ENCODE measurements around the gene TNNT3.
"Not testable (repeated sequence)": the region's sequence is repeated elsewhere in the genome, so short reads cannot be mapped to it uniquely, and the experiment has no call there.

The TNNT3 gene

DNA sequence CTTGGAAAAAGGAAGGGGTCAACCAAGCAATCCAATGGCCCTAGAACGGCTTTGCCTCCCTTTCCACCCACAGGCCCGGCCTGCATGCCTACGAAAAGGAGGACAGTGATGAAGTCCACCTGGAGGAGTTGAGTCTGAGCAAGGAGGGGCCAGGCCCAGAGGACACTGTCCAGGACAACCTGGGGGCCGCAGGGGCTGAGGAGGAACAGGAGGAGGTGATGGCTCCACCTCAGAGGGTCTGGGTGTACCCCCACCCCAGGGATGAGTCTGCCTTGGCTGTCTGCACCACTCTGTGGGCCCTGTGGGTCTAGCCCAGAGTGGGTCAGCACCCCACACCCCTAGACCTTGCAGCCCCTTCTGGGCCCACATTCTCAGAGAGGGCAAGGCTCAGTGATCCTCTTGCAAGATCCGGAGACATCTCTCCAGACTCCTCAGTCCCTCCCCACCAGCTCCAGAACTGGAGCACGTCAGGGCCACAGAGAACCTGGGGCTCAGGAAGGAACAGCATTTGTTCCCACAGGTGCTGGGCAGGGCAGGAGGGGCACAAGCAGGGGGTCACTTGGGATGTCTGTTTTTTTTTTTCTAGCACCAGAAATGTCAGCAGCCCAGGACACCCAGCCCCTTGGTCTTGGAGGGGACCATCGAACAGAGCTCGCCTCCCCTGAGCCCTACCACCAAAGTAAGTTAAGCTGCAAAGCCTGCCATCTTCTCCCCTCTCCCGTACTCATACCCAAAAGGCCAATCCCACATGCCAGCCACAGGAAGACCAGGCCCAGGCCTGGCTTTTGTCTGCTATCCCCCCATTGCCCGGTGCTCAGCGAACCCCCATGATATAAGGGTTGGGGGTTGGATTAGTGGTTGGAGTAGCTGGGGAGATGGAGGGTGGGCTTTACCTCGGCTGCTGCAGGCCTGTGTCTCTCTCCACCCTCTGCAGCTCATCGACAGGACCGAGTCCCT, 35.9 kb upstream of the TNNT3 start:
- no peak overlapping the region for H3K4me3 ChIP-seq (ENCODE audit: low read depth, low read length)
- H3K4me1 ChIP-seq (ENCODE audit: control insufficient read depth, insufficient read depth, low read length): 0 out of 2 replicates have a peak, but pooled peaks cover 4% of the 10 kb centered on the region
- H3K9me3 ChIP-seq (ENCODE audit: control insufficient read depth, insufficient read depth, low read length): no peaks in the 10 kb centered on the region
- H3K27ac ChIP-seq (ENCODE audit: low read depth, low read length): no peak overlapping the region
- no peak overlapping the region for H3K9ac ChIP-seq (ENCODE audit: low read depth, low read length)
- H3K27me3 ChIP-seq (ENCODE audit: control insufficient read depth, insufficient read depth, low read length): no peaks in the 10 kb centered on the region
- no peaks in the 10 kb centered on the region for H3K36me3 ChIP-seq (ENCODE audit: control insufficient read depth, insufficient read depth, low read length)

- no peak overlapping the region for H3K9ac ChIP-seq (ENCODE audit: low read depth, low read length)
- H3K27me3 ChIP-seq (ENCODE audit: control insufficient read depth, insufficient read depth, low read length): no peaks in the 10 kb centered on the region
- H3K9me3 ChIP-seq (ENCODE audit: control insufficient read depth, insufficient read depth, low read length): no peaks in the 10 kb centered on the region
- H3K27ac ChIP-seq (ENCODE audit: low read depth, low read length): no peak overlapping the region
- 0 out of 2 replicates have a peak, but pooled peaks cover 4% of the 10 kb centered on the region for H3K4me1 ChIP-seq (ENCODE audit: control insufficient read depth, insufficient read depth, low read length)
- no peaks in the 10 kb centered on the region for H3K36me3 ChIP-seq (ENCODE audit: control insufficient read depth, insufficient read depth, low read length)
- no peak overlapping the region for H3K4me3 ChIP-seq (ENCODE audit: low read depth, low read length)
These were observed 35.2 kb upstream of the TNNT3 start for GRCh38 chr11:1884303-1884700.

- not testable (repeated sequence) for H3K9me3 ChIP-seq (ENCODE audit: control insufficient read depth, insufficient read depth, low read length); H3K27me3 ChIP-seq (ENCODE audit: control insufficient read depth, insufficient read depth, low read length); H3K4me1 ChIP-seq (ENCODE audit: control insufficient read depth, insufficient read depth, low read length); H3K36me3 ChIP-seq (ENCODE audit: control insufficient read depth, insufficient read depth, low read length); H3K27ac ChIP-seq (ENCODE audit: low read depth, low read length); H3K4me3 ChIP-seq (ENCODE audit: low read depth, low read length); H3K9ac ChIP-seq (ENCODE audit: low read depth, low read length)
These were observed 33.0 kb upstream of the TNNT3 start for GRCh38 chr11:1886551-1886950.

DNA sequence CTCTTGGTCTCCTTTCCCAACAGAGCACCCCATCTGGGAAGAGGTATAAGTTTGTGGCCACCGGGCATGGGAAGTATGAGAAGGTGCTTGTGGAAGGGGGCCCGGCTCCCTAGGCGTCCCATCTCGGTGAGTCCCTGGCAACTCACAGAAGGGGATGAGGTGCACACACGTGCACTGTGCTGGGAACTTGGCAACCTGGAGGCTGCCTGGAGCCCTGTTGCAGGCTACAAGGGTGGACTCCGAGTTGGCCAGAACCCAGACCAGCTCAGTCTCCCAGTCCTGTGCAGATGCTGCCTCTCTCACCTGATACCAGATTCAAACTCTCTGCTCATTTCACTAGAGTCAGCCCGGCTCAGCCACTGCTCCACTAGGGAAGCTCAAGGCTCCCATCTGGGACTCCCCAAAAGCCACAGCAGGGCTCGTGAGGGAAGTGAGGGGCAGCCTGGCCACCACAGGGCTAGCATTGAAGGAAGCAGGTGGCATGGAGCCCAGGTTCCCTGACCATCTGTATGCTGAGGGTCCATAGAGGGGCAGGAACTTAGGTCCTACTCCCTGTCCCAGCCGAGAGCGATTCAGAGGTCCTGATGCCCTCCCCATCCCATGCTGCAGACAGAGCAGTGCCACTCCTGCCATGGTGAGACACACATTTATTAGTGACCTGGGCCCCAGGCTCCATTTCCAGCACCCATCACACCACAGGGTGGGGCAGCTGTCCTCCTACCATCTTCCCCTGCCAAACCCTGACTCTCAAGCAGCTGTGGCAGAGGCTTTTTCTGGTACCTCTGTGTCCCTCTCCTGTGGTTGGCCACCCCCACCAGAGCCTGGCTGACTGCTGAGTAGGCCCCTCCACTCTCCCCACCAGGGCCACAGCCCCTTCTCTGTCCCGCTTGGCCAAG, 31.8 kb upstream of the TNNT3 start:
- Histone ChIP-seq H3K27me3 (ENCODE audit: control insufficient read depth, insufficient read depth, low read length) (no peaks in the 10 kb centered on the region), H3K9me3 (ENCODE audit: control insufficient read depth, insufficient read depth, low read length) (no peaks in the 10 kb centered on the region), H3K4me3 (ENCODE audit: low read depth, low read length) (no peak overlapping the region), H3K4me1 (ENCODE audit: control insufficient read depth, insufficient read depth, low read length) (0 out of 2 replicates have a peak, but pooled peaks cover 2% of the 10 kb centered on the region), H3K36me3 (ENCODE audit: control insufficient read depth, insufficient read depth, low read length) (no peaks in the 10 kb centered on the region), H3K27ac (ENCODE audit: low read depth, low read length) (no peak overlapping the region), H3K9ac (ENCODE audit: low read depth, low read length) (no peak overlapping the region)

DNA sequence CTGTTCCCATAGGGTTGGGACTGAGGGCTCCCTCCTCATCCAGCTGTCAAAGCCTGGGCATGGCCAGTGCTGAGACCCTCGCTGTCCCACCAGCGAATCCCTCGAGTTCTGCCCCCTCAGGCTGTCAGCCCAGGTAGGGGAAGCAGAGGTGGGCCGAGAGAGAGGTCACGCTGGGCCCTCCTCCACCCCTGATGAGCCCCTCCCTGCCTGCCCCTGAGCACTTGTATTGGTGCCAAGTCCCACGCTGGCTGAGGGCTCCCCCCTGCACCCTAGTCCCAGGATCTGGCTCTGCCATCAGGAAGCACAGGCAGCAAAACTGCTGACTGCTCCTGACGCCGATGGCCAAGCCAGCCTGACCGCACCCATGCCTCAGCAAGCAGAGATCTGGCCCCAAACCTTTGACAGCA, 31.2 kb upstream of the TNNT3 start:
- Histone ChIP-seq H3K4me1 (ENCODE audit: control insufficient read depth, insufficient read depth, low read length) (no peaks in the 10 kb centered on the region), H3K36me3 (ENCODE audit: control insufficient read depth, insufficient read depth, low read length) (no peaks in the 10 kb centered on the region), H3K9ac (ENCODE audit: low read depth, low read length) (no peak overlapping the region), H3K27ac (ENCODE audit: low read depth, low read length) (no peak overlapping the region), H3K4me3 (ENCODE audit: low read depth, low read length) (no peak overlapping the region), H3K9me3 (ENCODE audit: control insufficient read depth, insufficient read depth, low read length) (no peaks in the 10 kb centered on the region), H3K27me3 (ENCODE audit: control insufficient read depth, insufficient read depth, low read length) (no peaks in the 10 kb centered on the region)

- Histone ChIP-seq H3K9ac (ENCODE audit: low read depth, low read length) (no peak overlapping the region), H3K36me3 (ENCODE audit: control insufficient read depth, insufficient read depth, low read length) (no peaks in the 10 kb centered on the region), H3K4me3 (ENCODE audit: low read depth, low read length) (no peak overlapping the region), H3K4me1 (ENCODE audit: control insufficient read depth, insufficient read depth, low read length) (no peaks in the 10 kb centered on the region), H3K9me3 (ENCODE audit: control insufficient read depth, insufficient read depth, low read length) (no peaks in the 10 kb centered on the region), H3K27me3 (ENCODE audit: control insufficient read depth, insufficient read depth, low read length) (no peaks in the 10 kb centered on the region), H3K27ac (ENCODE audit: low read depth, low read length) (no peak overlapping the region)
These were observed 30.7 kb upstream of the TNNT3 start for GRCh38 chr11:1888811-1889210.

DNA sequence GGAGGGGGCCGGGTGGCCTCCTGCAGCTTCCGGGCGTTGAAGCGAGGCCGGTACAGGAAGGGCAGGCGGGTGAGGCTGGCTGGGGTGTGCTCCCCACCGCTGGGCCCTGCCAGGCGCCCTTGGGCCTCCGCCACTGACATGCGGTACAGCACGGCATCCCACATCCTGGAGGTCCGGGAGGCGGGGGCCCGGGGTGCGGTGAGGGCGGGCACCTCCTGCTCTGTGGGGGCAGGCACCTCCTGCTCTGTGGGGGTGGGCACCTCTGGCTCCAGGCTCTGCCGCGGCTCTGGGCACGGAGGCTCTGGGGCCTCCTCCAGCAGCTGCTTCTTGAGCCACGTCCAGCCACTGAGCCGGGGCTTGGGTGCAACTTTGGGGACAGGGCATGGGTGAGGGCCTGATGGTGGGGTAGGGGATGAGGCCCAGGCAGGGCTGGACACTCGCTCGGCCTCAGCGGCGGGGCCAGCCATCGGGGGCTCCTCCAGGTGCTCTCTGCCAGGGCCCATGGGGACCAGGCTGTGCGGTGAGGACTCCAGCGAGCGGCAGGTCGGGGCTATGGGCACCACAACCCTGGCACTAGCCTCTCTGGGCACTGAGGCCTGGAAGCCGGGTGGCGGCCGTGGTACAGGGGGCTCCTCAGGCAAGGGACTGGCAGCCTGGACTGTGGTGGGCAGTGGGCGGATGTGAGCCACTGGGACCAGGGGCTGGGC, 30.1 kb upstream of the TNNT3 start:
- H3K27me3 ChIP-seq (ENCODE audit: control insufficient read depth, insufficient read depth, low read length): no peaks in the 10 kb centered on the region
- H3K4me3 ChIP-seq (ENCODE audit: low read depth, low read length): no peak overlapping the region
- H3K27ac ChIP-seq (ENCODE audit: low read depth, low read length): no peak overlapping the region
- H3K9me3 ChIP-seq (ENCODE audit: control insufficient read depth, insufficient read depth, low read length): no peaks in the 10 kb centered on the region
- no peak overlapping the region for H3K9ac ChIP-seq (ENCODE audit: low read depth, low read length)
- no peaks in the 10 kb centered on the region for H3K4me1 ChIP-seq (ENCODE audit: control insufficient read depth, insufficient read depth, low read length)
- H3K36me3 ChIP-seq (ENCODE audit: control insufficient read depth, insufficient read depth, low read length): no peaks in the 10 kb centered on the region

- H3K9ac ChIP-seq (ENCODE audit: low read depth, low read length): no peak overlapping the region
- H3K36me3 ChIP-seq (ENCODE audit: control insufficient read depth, insufficient read depth, low read length): no peaks in the 10 kb centered on the region
- no peaks in the 10 kb centered on the region for H3K4me1 ChIP-seq (ENCODE audit: control insufficient read depth, insufficient read depth, low read length)
- H3K9me3 ChIP-seq (ENCODE audit: control insufficient read depth, insufficient read depth, low read length): no peaks in the 10 kb centered on the region
- H3K4me3 ChIP-seq (ENCODE audit: low read depth, low read length): no peak overlapping the region
- no peak overlapping the region for H3K27ac ChIP-seq (ENCODE audit: low read depth, low read length)
- no peaks in the 10 kb centered on the region for H3K27me3 ChIP-seq (ENCODE audit: control insufficient read depth, insufficient read depth, low read length)
These were observed 29.3 kb upstream of the TNNT3 start for GRCh38 chr11:1889941-1890855.

DNA sequence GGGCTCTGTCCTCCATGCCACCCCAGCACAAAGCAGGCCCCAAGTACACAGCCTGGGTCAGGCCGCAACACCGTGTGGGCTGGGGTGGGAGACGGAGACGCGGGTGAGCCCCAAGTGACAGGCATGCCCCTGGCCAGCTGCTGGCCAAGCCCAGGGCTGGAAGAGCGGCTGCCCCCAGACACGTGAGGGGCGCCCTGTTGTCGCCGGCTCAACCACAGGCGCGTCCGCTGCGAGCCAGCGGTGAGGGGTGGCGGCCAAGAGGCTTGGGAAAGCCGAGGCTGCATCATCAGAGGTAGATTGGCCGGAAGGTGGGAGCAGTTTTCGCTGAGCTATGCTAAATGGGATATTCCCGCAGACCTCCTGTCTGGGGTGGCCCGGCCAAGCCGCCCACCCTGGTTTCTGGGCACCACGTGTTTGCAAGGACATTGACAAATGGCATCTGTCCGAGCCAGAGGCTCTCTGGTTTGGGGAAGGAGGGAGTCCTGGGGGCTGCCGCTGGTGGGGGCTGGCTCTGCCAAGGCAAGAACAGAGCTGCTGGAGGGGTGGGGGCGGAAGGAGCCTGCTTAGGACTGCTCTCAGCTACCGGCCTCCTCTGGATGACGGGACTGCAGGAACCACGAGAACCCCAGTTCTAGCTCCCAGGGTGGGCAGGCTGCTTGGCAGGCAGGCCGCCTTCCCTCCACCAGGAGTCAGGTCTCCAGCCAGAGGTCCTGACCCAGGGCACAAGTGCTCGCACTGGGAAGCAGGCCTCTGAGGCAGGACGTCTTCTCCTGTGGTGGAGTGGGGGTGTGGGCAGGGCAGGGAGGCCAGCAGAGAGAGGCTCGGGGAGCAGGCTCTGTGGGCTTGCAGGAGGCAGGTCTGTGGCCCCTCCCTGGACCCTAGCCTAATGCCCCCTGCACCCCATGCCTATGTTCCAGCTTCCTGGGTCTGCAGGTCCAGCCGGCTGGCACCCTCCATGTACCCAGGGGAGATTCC, 28.4 kb upstream of the TNNT3 start:
- Histone ChIP-seq H3K9ac (ENCODE audit: low read depth, low read length) (no peak overlapping the region), H3K4me3 (ENCODE audit: low read depth, low read length) (no peak overlapping the region), H3K27ac (ENCODE audit: low read depth, low read length) (no peak overlapping the region), H3K27me3 (ENCODE audit: control insufficient read depth, insufficient read depth, low read length) (no peaks in the 10 kb centered on the region), H3K4me1 (ENCODE audit: control insufficient read depth, insufficient read depth, low read length) (no peaks in the 10 kb centered on the region), H3K9me3 (ENCODE audit: control insufficient read depth, insufficient read depth, low read length) (no peaks in the 10 kb centered on the region), H3K36me3 (ENCODE audit: control insufficient read depth, insufficient read depth, low read length) (no peaks in the 10 kb centered on the region)
